ENCODE results near the gene CDC5L.

CDC5L gene

GRCh38 chr6:44425951-44426350 is 38.4 kb downstream of the CDC5L start:
- peaks cover 97% of the 10 kb centered on the region for H3K36me3 ChIP-seq (ENCODE audit: insufficient read depth, low read length)
- TF ChIP-seq EZH2phosphoT487 (IDR thresholded peaks at IDR 0.05; ENCODE audit: borderline replicate concordance) (no peak), CTCF (conservative IDR thresholded peaks at IDR 0.05; ENCODE audit: low read length) (no peak)

GRCh38 chr6:44428682-44429081 is 41.2 kb downstream of the CDC5L start:
- Histone ChIP-seq H3K9me3 (ENCODE audit: insufficient read depth, low read depth, low read length) (no peaks in the 10 kb centered on the region), H3K4me3 (ENCODE audit: low read length, poor library complexity, severe bottlenecking) (no peak overlapping the region), H2AFZ (ENCODE audit: low read length) (no peak overlapping the region), H3K4me2 (ENCODE audit: low read depth, low read length, poor library complexity, severe bottlenecking) (no peak overlapping the region), H3K4me1 (ENCODE audit: insufficient read depth, low read length, poor library complexity, severe bottlenecking) (no peaks in the 10 kb centered on the region), H3K36me3 (ENCODE audit: insufficient read depth, low read length) (peaks cover 90% of the 10 kb centered on the region), H3K79me2 (ENCODE audit: insufficient read depth, low read length) (peaks cover 3% of the 10 kb centered on the region; the same call in 1 of the 2 replicates), H3K27me3 (ENCODE audit: insufficient read depth, low read length, poor library complexity, severe bottlenecking) (no peaks in the 10 kb centered on the region), H4K20me1 (ENCODE audit: insufficient read depth, low read length, poor library complexity, severe bottlenecking) (peaks cover 15% of the 10 kb centered on the region), H3K9me2 (replicated peaks; ENCODE audit: low read depth, low read length) (no peaks in the 10 kb centered on the region), H3K9ac (ENCODE audit: low read depth, low read length, poor library complexity, severe bottlenecking) (no peak overlapping the region), H3F3A (ENCODE audit: low read depth) (no peaks in the 10 kb centered on the region)
- no peak for TF ChIP-seq EZH2phosphoT487 (IDR thresholded peaks at IDR 0.05; ENCODE audit: borderline replicate concordance)
- TF ChIP-seq CTCF (conservative IDR thresholded peaks at IDR 0.05; ENCODE audit: low read length): no peak

More at GRCh38 chr6:44425951-44426350, 38.4 kb downstream of the CDC5L start:
- no peak overlapping the region for H3K4me3 ChIP-seq (ENCODE audit: low read length, poor library complexity, severe bottlenecking)
- peaks cover 6% of the 10 kb centered on the region for H4K20me1 ChIP-seq (ENCODE audit: insufficient read depth, low read length, poor library complexity, severe bottlenecking)
- no peaks in the 10 kb centered on the region for H3F3A ChIP-seq (ENCODE audit: low read depth)
- no peak overlapping the region for H2AFZ ChIP-seq (ENCODE audit: low read length)
- H3K9me3 ChIP-seq (ENCODE audit: insufficient read depth, low read depth, low read length): no peaks in the 10 kb centered on the region
- no peaks in the 10 kb centered on the region for H3K27me3 ChIP-seq (ENCODE audit: insufficient read depth, low read length, poor library complexity, severe bottlenecking)
- H3K9me2 ChIP-seq (replicated peaks; ENCODE audit: low read depth, low read length): no peaks in the 10 kb centered on the region
- no peak overlapping the region for H3K4me2 ChIP-seq (ENCODE audit: low read depth, low read length, poor library complexity, severe bottlenecking)
- H3K9ac ChIP-seq (ENCODE audit: low read depth, low read length, poor library complexity, severe bottlenecking): no peak overlapping the region
- no peaks in the 10 kb centered on the region for H3K4me1 ChIP-seq (ENCODE audit: insufficient read depth, low read length, poor library complexity, severe bottlenecking)
- H3K79me2 ChIP-seq (ENCODE audit: insufficient read depth, low read length): peaks cover 5% of the 10 kb centered on the region; the same call in 1 of the 2 replicates

GRCh38 chr6:44430326-44430725 is 42.8 kb downstream of the CDC5L start:
- no peaks in the 10 kb centered on the region for H3K9me3 ChIP-seq (ENCODE audit: insufficient read depth, low read depth, low read length)
- H3K4me3 ChIP-seq (ENCODE audit: low read length, poor library complexity, severe bottlenecking): no peak overlapping the region
- no peak overlapping the region for H3K4me2 ChIP-seq (ENCODE audit: low read depth, low read length, poor library complexity, severe bottlenecking)
- H3K27me3 ChIP-seq (ENCODE audit: insufficient read depth, low read length, poor library complexity, severe bottlenecking): no peaks in the 10 kb centered on the region
- H3K79me2 ChIP-seq (ENCODE audit: insufficient read depth, low read length): peaks cover 11% of the 10 kb centered on the region; the same call in 1 of the 2 replicates
- peaks cover 75% of the 10 kb centered on the region for H3K36me3 ChIP-seq (ENCODE audit: insufficient read depth, low read length)
- TF ChIP-seq CTCF (conservative IDR thresholded peaks at IDR 0.05; ENCODE audit: low read length) (no peak), EZH2phosphoT487 (IDR thresholded peaks at IDR 0.05; ENCODE audit: borderline replicate concordance) (no peak)
- no peaks in the 10 kb centered on the region for H3K4me1 ChIP-seq (ENCODE audit: insufficient read depth, low read length, poor library complexity, severe bottlenecking)
- H2AFZ ChIP-seq (ENCODE audit: low read length): no peak overlapping the region
- no peak overlapping the region for H3K9ac ChIP-seq (ENCODE audit: low read depth, low read length, poor library complexity, severe bottlenecking)
- H4K20me1 ChIP-seq (ENCODE audit: insufficient read depth, low read length, poor library complexity, severe bottlenecking): peaks cover 25% of the 10 kb centered on the region
- no peaks in the 10 kb centered on the region for H3F3A ChIP-seq (ENCODE audit: low read depth)
- no peaks in the 10 kb centered on the region for H3K9me2 ChIP-seq (replicated peaks; ENCODE audit: low read depth, low read length)
